ENCODE data around the gene MYO3B.

Gene MYO3B

GRCh38 chr2:170498619-170499018 is 320.7 kb downstream of the MYO3B start:
- no peak for DNase-seq (ENCODE audit: low read depth in 4 of 4, low spot score in 1 of 4)

- no peak for DNase-seq (ENCODE audit: low read depth in 4 of 4, low spot score in 1 of 4)
Observed at GRCh38 chr2:170500104-170500503, 322.2 kb downstream of the MYO3B start.

GRCh38 chr2:170500770-170501169 is 322.8 kb downstream of the MYO3B start:
- no peak for DNase-seq (ENCODE audit: low read depth in 4 of 4, low spot score in 1 of 4)

DNA sequence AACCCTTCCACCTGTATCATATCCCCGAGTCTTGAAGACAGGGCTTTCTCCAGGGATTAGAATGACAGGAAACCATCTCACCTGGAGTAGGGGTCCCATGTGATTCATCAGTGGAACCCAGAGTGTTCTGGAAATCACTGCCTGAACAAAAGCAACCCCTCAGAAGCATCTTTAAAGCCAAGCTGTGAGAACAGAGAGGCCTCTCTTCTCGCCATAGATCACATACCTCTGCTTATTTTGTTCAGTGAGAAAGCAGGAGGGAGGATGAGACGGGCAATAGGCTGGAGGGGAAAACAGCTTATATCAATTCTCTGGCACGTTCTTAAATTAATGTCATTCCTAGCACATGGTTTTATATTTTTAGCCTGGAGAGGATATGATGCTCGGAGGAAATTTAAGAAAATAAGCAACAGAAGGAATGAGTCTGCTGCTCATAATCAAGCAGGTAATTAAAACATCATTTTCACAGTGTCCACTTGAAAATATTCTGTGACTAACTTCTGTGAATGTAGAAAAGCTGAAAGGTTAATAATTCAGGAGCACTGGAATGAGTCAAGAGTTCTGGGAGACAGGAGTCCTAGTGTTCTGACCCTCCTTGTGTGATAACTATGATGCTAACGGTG is 323.6 kb downstream of the MYO3B start:
- no peak for DNase-seq (ENCODE audit: low read depth in 4 of 4, low spot score in 1 of 4)

DNA sequence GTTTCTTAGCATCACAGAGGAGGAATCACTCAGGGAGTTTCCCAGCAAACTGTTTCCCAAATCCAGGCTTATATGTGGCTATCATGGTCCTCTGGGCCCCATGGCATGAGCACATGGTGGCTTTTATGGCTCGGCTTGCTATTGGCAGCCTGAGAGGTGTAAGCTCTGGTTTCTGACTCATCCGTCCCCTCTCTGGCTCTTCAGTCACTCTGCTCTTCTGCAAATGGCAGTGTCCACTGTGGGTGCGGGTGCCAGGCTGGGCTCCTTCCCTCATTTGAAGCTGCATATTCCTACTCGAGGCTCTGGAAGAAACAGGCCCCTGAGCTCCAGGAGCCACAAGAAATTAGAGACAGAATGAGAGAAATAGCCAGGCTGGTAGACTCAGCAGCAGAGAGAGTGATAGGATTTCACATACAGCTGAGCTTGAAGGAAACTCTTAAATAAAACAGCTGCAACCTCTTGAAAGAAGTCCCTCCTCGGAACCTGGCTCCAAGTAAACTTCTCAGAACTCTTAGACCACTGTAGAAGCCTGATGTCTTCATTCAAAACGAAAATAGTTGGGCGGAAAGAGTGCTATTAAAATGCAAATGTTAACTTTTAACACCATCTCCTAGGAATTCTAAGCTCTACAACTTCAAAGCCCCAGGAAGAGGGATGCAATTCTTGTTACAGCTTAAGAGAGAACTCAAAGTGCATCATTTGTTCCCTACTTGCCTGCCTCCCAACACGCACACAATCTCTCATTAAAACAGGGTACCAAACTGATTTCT is 324.6 kb downstream of the MYO3B start:
- no peak for DNase-seq (ENCODE audit: low read depth in 4 of 4, low spot score in 1 of 4)

DNA sequence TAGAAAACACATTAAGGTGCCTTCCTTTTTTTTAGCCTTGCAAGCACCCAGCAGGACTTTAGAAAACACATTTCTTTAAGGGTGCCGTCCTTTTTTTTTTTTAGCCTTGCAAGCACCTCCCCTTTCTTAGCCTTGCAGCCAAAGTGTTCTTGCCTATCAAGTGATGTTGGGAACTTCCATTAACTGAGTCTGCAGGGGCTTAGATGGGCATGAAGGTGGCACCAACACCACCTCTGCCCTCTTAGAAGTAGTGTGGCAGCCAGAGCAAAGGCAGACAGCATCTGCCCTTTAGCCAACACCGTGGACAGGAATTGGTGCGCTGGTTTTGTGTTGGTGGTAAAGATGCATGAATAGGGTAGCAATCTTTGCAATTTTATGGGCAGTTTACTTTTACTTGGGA is 325.6 kb downstream of the MYO3B start:
- no peak for DNase-seq (ENCODE audit: low read depth in 4 of 4, low spot score in 1 of 4)

DNA sequence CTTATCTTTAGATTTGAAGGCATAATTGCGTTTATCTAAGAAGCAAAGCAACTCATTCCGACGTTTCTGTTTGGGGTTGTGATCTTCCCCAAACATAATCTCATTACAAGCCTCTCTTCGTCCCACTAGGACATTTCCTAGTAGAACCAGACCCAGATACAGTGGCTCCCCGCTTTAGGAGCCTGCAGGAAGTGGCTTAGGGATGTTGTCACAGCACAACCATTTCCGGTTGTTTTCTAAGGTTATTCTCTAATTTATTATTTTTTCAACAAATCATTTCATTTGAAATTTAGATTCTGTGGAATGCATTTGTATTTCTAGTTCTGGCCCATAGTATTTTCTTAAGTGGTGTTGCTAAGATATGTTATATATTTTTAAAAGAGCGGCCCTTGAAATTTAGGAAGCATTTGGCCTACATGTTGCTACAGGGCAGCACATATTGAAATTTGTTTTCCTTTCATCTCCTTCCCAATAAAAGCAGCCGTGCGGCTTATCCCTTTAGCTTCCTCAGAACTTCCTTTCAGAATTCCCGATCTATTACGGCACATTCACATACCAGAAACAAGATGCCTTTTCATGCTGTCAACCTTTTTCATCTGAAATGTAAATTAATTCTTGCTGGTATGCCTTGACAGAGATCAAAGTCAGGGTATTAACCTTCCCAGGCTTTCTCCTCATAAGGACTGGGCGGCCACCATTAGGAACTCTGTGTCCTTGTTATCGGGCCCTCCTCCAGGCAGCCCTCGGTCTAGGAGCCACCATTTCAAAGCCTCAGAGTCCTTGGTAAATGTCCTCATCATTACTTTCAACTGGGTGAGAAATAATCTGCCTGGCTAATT is 326.2 kb downstream of the MYO3B start:
- no peak for DNase-seq (ENCODE audit: low read depth in 4 of 4, low spot score in 1 of 4)

GRCh38 chr2:170504810-170505145 is 326.8 kb downstream of the MYO3B start:
- no peak for DNase-seq (ENCODE audit: low read depth in 4 of 4, low spot score in 1 of 4)

GRCh38 chr2:170505631-170506275 is 327.8 kb downstream of the MYO3B start:
- no peak for DNase-seq (ENCODE audit: low read depth in 4 of 4, low spot score in 1 of 4)

DNA sequence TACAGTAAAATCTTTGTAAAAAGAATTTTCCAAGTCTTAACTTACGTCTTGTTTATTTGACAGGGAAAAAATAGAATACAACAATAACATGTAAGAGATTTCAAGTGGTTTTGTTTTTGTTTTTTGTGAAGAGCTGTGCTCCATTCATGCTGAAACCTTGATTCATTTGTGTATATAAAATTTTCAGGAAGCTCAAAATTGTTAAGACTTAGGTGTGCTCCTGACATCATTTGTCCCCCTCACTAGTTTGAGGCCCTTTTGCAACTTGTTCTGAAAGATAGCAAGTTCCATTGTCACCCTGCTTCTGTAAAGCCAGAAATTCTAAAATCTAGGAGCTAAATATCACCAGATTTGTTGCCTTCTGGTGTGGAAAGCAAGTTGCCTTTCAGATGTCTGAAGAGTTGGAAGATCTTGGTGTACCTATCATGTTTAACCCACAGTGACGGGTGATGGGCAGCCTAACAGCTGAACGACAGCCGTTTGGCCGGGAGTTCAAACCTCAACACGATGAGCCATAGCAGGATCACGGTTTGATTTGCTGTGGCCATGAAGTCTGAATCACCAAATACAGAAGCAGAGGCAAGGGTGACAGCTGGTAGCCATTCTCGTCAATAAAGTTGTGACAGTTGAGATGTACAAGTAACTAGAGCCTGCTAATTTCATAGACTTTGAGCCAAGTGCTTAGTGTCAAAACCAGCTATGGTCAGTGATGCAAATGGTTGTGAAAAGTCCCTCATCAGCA is 331.7 kb downstream of the MYO3B start:
- no peak for DNase-seq (ENCODE audit: low read depth in 4 of 4, low spot score in 1 of 4)

GRCh38 chr2:170512266-170512665 is 334.3 kb downstream of the MYO3B start:
- DNase-seq (ENCODE audit: low read depth in 4 of 4, low spot score in 1 of 4): no peak

DNA sequence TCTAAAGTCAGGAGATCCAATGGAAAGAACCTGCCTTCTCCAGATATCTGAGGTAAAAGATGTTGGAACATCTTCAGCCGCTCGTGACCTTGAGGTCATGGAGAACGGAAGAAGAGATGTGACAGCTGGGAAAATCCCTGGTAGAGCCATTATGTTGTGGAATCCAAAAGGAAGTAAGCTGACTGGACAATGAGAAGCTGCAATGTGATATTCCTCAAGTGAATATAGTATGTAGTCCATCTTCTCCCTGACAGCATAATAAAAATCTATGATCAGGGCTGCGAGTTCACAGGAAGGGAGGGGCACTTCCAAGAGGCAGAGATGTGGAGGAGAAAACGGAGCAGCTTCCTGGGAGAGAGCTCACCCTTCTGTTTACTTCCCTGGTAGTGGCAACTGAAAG is 336.2 kb downstream of the MYO3B start:
- no peak for DNase-seq (ENCODE audit: low read depth in 4 of 4, low spot score in 1 of 4)

GRCh38 chr2:170517538-170517937 is 339.6 kb downstream of the MYO3B start:
- no peak for DNase-seq (ENCODE audit: low read depth in 4 of 4, low spot score in 1 of 4)

DNA sequence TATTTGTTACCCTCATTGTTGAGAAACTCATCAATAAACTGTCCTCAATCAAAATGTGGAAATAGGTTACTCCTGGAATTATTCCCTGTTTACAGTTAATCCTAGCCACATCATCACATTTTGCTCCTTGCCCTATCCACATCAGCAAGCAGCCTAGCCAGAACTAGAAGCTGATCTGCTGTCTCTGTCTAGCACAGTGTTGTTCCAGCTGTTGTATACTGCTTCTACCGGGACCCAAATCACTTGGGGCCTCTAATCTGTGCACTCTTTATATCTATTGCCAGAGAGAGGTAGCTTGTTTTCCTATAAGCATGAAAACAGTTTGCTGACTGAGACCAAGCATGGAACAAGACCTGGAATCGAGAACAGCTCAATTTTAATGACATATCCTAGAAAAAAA is 341.0 kb downstream of the MYO3B start:
- DNase-seq (ENCODE audit: low read depth in 4 of 4, low spot score in 1 of 4): no peak

GRCh38 chr2:170521299-170521698 is 343.4 kb downstream of the MYO3B start:
- DNase-seq (ENCODE audit: low read depth in 4 of 4, low spot score in 1 of 4): no peak

- no peak for DNase-seq (ENCODE audit: low read depth in 4 of 4, low spot score in 1 of 4)
Observed at GRCh38 chr2:170523506-170523905, 345.6 kb downstream of the MYO3B start.

GRCh38 chr2:170524828-170525565 is 347.1 kb downstream of the MYO3B start:
- DNase-seq (ENCODE audit: low read depth in 4 of 4, low spot score in 1 of 4): no peak

- DNase-seq (ENCODE audit: low read depth in 4 of 4, low spot score in 1 of 4): no peak
Observed at GRCh38 chr2:170525566-170525900, 347.6 kb downstream of the MYO3B start.

GRCh38 chr2:170530284-170530745 is 352.4 kb downstream of the MYO3B start:
- DNase-seq (ENCODE audit: low read depth in 4 of 4, low spot score in 1 of 4): no peak

Measured in stimulated activated CD4-positive, alpha-beta T cell treated with anti-CD3 and anti-CD28 coated beads, Interleukin-1b, Interleukin-23, amount 100 ng/mL, for 24 hours (primary cell).